ENCODE data around the gene SUFU. TPM values are rescaled to one million over a fixed set of nuclear protein-coding genes. Genes with fewer than 3 reads are reported as not detected.

The SUFU gene
- total RNA-seq, 1 donor from 2014 or later: 7.6 TPM

Other genes starting within 250 kb of the SUFU start
- gene NFKB2, start 108.3 kb upstream of the SUFU start, total RNA-seq: 13.3 TPM
- 0.89 TPM for gene PSD, start 85.2 kb upstream of the SUFU start, total RNA-seq
- 9.4 TPM for gene FBXL15, start 83.1 kb upstream of the SUFU start, total RNA-seq
- 73.8 TPM for gene CUEDC2, start 71.4 kb upstream of the SUFU start, total RNA-seq
- gene C10orf95, start 52.4 kb upstream of the SUFU start, total RNA-seq: not detected
- 90.6 TPM for gene ACTR1A, start 1.3 kb upstream of the SUFU start, total RNA-seq
- gene TRIM8, start 140.5 kb downstream of the SUFU start, total RNA-seq: 103 TPM
- 14.1 TPM for gene ARL3, start 210.4 kb downstream of the SUFU start, total RNA-seq
- 1.7 TPM for gene SFXN2, start 210.7 kb downstream of the SUFU start, total RNA-seq
- 19.7 TPM for gene WBP1L, start 240.0 kb downstream of the SUFU start, total RNA-seq

Measured in Right ventricle myocardium superior (tissue), 1 donor.